Right atrium auricular region (tissue), 2 donors: ENCODE data around the gene NEK5. TPM values are rescaled to one million over a fixed set of nuclear protein-coding genes. Genes with fewer than 3 reads are reported as not detected.
A peak's percentile ranks its signal among the peaks of the same experiment; 100 is the strongest.

Experiments
- DNase-seq: peaks from one replicate; pipeline ENCODE4 v3.0.0-alpha.2; 2019; ENCODE audit warnings: low spot score
- H3K27ac ChIP-seq, 2 donors: fragments of 200-600 bp; sonication (generic); 1 replicate in 1 of 2; 2 replicates in 1 of 2; pipeline ENCODE4 v1.5.1; 2016 to 2019
- H3K27me3 ChIP-seq, 2 donors: fragments of 200-600 bp; sonication (generic); one replicate each; pipeline versions ENCODE4 v1.5.1 to v1.6.0; 2017 to 2019
- H3K36me3 ChIP-seq: fragments of 200-600 bp; sonication (generic); one replicate; pipeline ENCODE4 v1.5.1; 2016
- H3K4me1 ChIP-seq, 2 donors: fragments of 200-600 bp; sonication (generic); one replicate each; pipeline versions ENCODE4 v1.5.1 to v1.6.0; 2017 to 2019
- H3K4me3 ChIP-seq, 2 donors: fragments of 200-600 bp; sonication (generic); 1 replicate in 1 of 2; 2 replicates in 1 of 2; pipeline ENCODE4 v1.5.1; 2017 to 2019; ENCODE audit warnings: mild to moderate bottlenecking in 1 of 2, moderate library complexity in 1 of 2
- H3K9me3 ChIP-seq, 2 donors: fragments of 200-600 bp; sonication (generic); one replicate each; pipeline ENCODE4 v1.5.1; 2019
- total RNA-seq, 2 donors: library from RNA; depleted of rRNA; stranded (reverse); fragments of >200 nt; gene quantifications; one replicate each; pipeline ENCODE4 v1.1.0, GENCODE V29; 2016
- TF ChIP-seq, protein P1 (sequence below), 2 donors: fragments of 200-600 bp; sonication (generic); IDR thresholded peaks; one replicate each; pipeline ENCODE4 v1.5.1; 2019; ENCODE audit warnings: antibody characterized with exemption in 2 of 2

NEK5 gene
- total RNA-seq, 2 donors from 2014 or later: 0.55 to 1.1 TPM

DNA sequence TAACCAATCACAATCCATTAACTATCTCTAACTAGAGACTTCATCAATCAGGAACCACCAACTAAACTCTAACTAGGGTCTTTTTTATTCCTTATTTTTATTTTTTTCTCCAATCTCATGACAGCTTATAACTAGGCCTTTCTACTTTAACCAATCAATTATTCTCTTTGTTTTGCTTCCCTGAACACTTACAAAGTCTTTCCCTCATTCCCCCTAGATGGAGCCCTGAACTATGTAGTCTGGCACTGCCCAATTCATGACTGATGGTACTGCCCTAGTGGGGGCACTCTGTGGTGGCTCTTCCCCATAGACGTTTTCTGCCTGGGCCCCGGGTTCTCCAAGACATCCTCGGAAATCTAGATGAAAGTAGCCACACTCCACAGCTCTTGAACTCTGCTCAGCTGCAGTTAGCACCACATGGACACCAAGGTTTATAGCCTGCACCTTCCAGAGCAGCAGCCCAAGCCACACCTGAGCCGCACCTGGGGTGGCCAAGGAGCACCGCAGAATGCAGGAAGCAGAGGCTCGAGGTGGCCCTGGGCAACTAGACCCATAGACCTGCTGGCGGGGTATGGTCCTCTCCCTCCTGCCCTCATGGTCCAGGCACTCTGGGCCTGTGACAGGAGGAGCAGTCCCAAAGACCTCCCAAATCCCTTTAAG, 124.2 kb downstream of the NEK5 start:
- no peaks in the 10 kb centered on the region for H3K9me3 ChIP-seq
- DNase-seq: no peak
- no peak overlapping the region for H3K4me3 ChIP-seq
- no peak overlapping the region for H3K27ac ChIP-seq
- no peaks in the 10 kb centered on the region for H3K36me3 ChIP-seq
- no peaks in the 10 kb centered on the region for H3K27me3 ChIP-seq
- H3K4me1 ChIP-seq: no peaks in the 10 kb centered on the region
- TF ChIP-seq, protein P1, sequence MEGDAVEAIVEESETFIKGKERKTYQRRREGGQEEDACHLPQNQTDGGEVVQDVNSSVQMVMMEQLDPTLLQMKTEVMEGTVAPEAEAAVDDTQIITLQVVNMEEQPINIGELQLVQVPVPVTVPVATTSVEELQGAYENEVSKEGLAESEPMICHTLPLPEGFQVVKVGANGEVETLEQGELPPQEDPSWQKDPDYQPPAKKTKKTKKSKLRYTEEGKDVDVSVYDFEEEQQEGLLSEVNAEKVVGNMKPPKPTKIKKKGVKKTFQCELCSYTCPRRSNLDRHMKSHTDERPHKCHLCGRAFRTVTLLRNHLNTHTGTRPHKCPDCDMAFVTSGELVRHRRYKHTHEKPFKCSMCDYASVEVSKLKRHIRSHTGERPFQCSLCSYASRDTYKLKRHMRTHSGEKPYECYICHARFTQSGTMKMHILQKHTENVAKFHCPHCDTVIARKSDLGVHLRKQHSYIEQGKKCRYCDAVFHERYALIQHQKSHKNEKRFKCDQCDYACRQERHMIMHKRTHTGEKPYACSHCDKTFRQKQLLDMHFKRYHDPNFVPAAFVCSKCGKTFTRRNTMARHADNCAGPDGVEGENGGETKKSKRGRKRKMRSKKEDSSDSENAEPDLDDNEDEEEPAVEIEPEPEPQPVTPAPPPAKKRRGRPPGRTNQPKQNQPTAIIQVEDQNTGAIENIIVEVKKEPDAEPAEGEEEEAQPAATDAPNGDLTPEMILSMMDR (IDR thresholded peaks at IDR 0.05): no peak

DNA sequence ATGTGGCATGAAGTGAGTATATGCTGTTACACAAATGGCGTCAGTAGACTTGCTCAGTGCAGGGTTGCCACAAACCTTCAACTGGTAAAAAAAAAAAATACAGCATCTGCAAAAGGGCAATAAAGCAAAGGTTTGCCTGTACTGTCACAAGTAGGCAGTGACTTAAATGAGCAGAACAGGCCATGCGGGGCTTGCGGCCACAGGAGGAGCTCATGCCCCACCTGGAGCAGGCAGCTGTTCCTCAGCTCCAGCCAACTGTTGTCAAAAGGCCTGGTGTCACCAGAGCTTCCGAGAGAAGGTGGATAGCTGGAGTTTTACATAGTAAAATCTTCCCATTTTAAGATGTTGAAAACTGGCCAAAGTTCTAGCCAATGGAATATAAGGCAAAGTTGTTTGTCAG, 125.3 kb downstream of the NEK5 start:
- Histone ChIP-seq H3K27ac (no peak overlapping the region), H3K36me3 (no peaks in the 10 kb centered on the region), H3K4me3 (no peak overlapping the region), H3K4me1 (peaks cover 0 to 8% of the 10 kb centered on the region in 2 donors), H3K9me3 (no peaks in the 10 kb centered on the region), H3K27me3 (no peaks in the 10 kb centered on the region)
- DNase-seq: no peak
- TF ChIP-seq, protein P1 (IDR thresholded peaks at IDR 0.05): no peak

DNA sequence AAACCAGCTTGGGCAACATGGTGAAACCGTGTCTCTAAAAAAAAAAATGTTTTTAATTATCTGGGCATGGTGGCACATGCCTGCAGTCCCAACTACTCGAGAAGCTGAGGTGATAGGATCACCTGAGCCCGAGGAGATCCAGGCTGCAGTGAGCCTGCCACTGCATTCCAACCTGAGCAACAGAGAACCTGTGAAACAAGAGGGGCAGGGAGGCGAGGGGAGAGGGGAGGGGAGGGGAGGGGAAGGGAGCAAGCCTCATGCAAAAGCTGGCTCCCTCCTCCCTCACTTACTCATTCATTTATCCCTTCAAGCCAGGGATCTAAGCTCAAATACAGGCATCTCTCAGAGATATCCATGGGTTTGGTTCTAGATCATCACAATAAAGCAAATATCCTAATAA, 126.5 kb downstream of the NEK5 start:
- TF ChIP-seq, protein P1 (IDR thresholded peaks at IDR 0.05): no peak
- no peak for DNase-seq
- Histone ChIP-seq H3K4me3 (no peak overlapping the region), H3K27me3 (no peaks in the 10 kb centered on the region), H3K9me3 (no peaks in the 10 kb centered on the region), H3K36me3 (no peaks in the 10 kb centered on the region), H3K27ac (no peak overlapping the region), H3K4me1 (peaks cover 0 to 9% of the 10 kb centered on the region in 2 donors)

DNA sequence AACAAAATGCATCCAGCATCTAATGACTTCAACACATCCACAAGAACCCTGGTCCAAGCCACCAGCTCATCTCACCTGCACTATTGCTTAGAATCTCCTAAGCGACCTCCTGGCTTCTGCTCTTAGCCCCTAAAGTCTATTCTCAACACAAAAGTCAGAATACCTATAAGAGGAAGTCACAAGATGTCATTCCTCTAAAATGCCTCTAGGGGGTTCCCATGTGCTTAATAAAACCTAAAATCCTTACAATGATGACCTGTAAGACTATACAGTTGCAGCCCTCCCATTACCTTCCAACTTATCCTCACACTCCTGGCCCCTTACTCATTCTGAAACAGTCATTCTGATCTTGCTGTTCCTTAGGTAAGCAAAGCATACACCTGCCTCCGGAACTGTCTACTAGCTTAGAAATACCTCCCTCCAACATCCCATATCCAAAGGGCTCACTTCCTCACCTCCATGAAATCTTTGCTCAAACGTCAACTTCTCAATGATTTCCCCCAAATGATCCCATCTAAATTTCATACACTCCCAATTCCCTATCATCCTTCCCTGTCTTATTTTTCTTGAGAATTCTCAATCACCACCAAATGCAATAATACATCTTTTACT, 127.6 kb downstream of the NEK5 start:
- TF ChIP-seq, protein P1 (IDR thresholded peaks at IDR 0.05): peak; percentile 77 to 78
- no peak for DNase-seq
- no peaks in the 10 kb centered on the region for H3K9me3 ChIP-seq
- no peaks in the 10 kb centered on the region for H3K27me3 ChIP-seq
- H3K27ac ChIP-seq: no peak overlapping the region
- no peaks in the 10 kb centered on the region for H3K36me3 ChIP-seq
- H3K4me3 ChIP-seq: no peak overlapping the region
- peaks cover 0 to 15% of the 10 kb centered on the region in 2 donors for H3K4me1 ChIP-seq

DNA sequence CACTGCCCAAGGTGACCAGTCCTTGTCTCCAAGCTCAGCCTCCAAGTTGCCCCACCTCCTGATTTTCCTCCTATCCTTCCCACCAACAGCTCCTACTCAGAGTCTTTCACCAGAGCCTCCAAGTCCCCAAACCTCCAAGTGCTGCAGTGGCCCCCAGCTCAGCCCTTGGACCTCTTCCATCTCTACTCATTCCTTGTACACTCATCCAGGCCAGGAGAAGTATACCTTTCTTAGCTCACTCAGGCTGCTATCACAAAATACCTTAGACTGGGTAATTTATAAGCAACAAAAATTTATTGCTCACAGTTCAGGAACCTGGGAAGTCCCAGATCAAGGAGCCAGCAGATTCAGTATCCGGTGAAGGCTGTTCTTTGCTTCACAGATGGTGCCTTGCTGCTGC, 129.0 kb downstream of the NEK5 start:
- no peak for DNase-seq
- H3K4me1 ChIP-seq: peaks cover 0 to 28% of the 10 kb centered on the region in 2 donors
- peak overlapping the region; percentile 40 to 52 for H3K27ac ChIP-seq
- no peaks in the 10 kb centered on the region for H3K9me3 ChIP-seq
- H3K27me3 ChIP-seq: no peaks in the 10 kb centered on the region
- no peak overlapping the region for H3K4me3 ChIP-seq
- no peaks in the 10 kb centered on the region for H3K36me3 ChIP-seq
- TF ChIP-seq, protein P1 (IDR thresholded peaks at IDR 0.05): no peak
